ELF-1 (cell line): ENCODE measurements around the gene RASGRP2.
A peak's percentile ranks its signal among the peaks of the same experiment; 100 is the strongest.

ENCODE experiments used
- DNase-seq: peaks from one replicate; pipeline ENCODE4 v3.0.0-alpha.2; 2016; ENCODE audit warnings: low read depth, low spot score

RASGRP2 gene

GRCh38 chr11:64743591-64744543 lies at the start of gene RASGRP2:
TSS of gene RASGRP2 (minus strand) at chr11:64744142. CDS start at chr11:64742866, 1,276 bp downstream.
- peak; percentile 77 for DNase-seq

GRCh38 chr11:64792482-64792881 lies 48.5 kb upstream of the RASGRP2 start:
- DNase-seq, result no peak

- no peak for DNase-seq
Measured at GRCh38 chr11:64791781-64792291, 47.9 kb upstream of the RASGRP2 start.

GRCh38 chr11:64790205-64791095 lies 46.5 kb upstream of the RASGRP2 start:
- no peak for DNase-seq

- no peak for DNase-seq
Measured at GRCh38 chr11:64789331-64790204, 45.6 kb upstream of the RASGRP2 start.

GRCh38 chr11:64788321-64789215 lies 44.6 kb upstream of the RASGRP2 start:
- no peak for DNase-seq

GRCh38 chr11:64787526-64788320 lies 43.8 kb upstream of the RASGRP2 start:
- peak; percentile 65 for DNase-seq

GRCh38 chr11:64786308-64786707 lies 42.4 kb upstream of the RASGRP2 start:
- DNase-seq, result no peak

GRCh38 chr11:64784813-64785581 lies 41.1 kb upstream of the RASGRP2 start:
- DNase-seq, result no peak

GRCh38 chr11:64778473-64779298 lies 34.7 kb upstream of the RASGRP2 start, which contains the start of gene SF1:
TSS of gene SF1 (minus strand) at chr11:64778542. CDS start at chr11:64778392, 150 bp downstream.
- peak; percentile 100 for DNase-seq

- DNase-seq, result no peak
Measured at GRCh38 chr11:64778223-64778472, 34.2 kb upstream of the RASGRP2 start.

GRCh38 chr11:64777449-64778222 lies 33.7 kb upstream of the RASGRP2 start:
- peak; percentile 72 for DNase-seq

GRCh38 chr11:64776875-64777274 lies 32.9 kb upstream of the RASGRP2 start:
- no peak for DNase-seq

- no peak for DNase-seq
Measured at GRCh38 chr11:64776425-64776824, 32.5 kb upstream of the RASGRP2 start.

GRCh38 chr11:64774144-64774543 lies 30.2 kb upstream of the RASGRP2 start:
- no peak for DNase-seq

- DNase-seq, result no peak
Measured at GRCh38 chr11:64772303-64773018, 28.5 kb upstream of the RASGRP2 start.
